Activated CD4-positive, alpha-beta T cell treated with anti-CD3 and anti-CD28 coated beads, Interleukin-2, amount 50 U/mL, for 16 hours (primary cell): ENCODE results near the gene ENOSF1.

Experiments
- DNase-seq: peaks from one replicate; pipeline ENCODE4 v3.0.0-alpha.2; 2020

The ENOSF1 gene

GRCh38 chr18:629269-630150 is 82.9 kb downstream of the ENOSF1 start:
- no peak for DNase-seq

GRCh38 chr18:627231-627630 is 85.2 kb downstream of the ENOSF1 start:
- DNase-seq = no peak

- peak; percentile 64 for DNase-seq
Observed at GRCh38 chr18:623761-624620, 88.4 kb downstream of the ENOSF1 start.

GRCh38 chr18:622289-622688 is 90.1 kb downstream of the ENOSF1 start:
- no peak for DNase-seq

- DNase-seq = no peak
Observed at GRCh38 chr18:621291-622043, 91.0 kb downstream of the ENOSF1 start.
